HAP-1 (cell line): ENCODE measurements around the gene PDCL3.

Source experiments
- DNase-seq, 2 experiments: peaks; one replicate each; pipeline ENCODE4 v3.0.0-alpha.2; 2016 to 2020; ENCODE audit warnings: low spot score in 2 of 2
- H3K27me3 ChIP-seq: fragments of 250-450 bp; sonication (Bioruptor Pico); 2 replicates; pipeline ENCODE4 v1.5.1; 2020; ENCODE audit warnings: low read depth, mild to moderate bottlenecking, moderate library complexity
- H3K36me3 ChIP-seq: fragments of 250-450 bp; sonication (Bioruptor Pico); replicated peaks from 2 replicates; pipeline ENCODE4 v1.5.1; 2020; ENCODE audit warnings: mild to moderate bottlenecking
- H3K4me1 ChIP-seq: fragments of 250-450 bp; sonication (Bioruptor Pico); 2 replicates; pipeline ENCODE4 v1.5.1; 2020; ENCODE audit warnings: mild to moderate bottlenecking
- H3K4me3 ChIP-seq: fragments of 250-450 bp; sonication (Bioruptor Pico); 2 replicates; pipeline ENCODE4 v1.5.1; 2020; ENCODE audit warnings: mild to moderate bottlenecking, moderate library complexity
- H3K9me3 ChIP-seq: fragments of 250-450 bp; sonication (Bioruptor Pico); 2 replicates; pipeline ENCODE4 v1.5.1; 2020; ENCODE audit warnings: mild to moderate bottlenecking, moderate library complexity
- in situ Hi-C: fragments of 300-500 bp; cut with MboI; formaldehyde crosslinking; loops from 3 replicates; pipeline ENCODE4 v1.14.3; 2020; ENCODE audit warnings: low sequenced_read_pairs, inconsistent platforms, mixed read lengths

The PDCL3 gene

DNA sequence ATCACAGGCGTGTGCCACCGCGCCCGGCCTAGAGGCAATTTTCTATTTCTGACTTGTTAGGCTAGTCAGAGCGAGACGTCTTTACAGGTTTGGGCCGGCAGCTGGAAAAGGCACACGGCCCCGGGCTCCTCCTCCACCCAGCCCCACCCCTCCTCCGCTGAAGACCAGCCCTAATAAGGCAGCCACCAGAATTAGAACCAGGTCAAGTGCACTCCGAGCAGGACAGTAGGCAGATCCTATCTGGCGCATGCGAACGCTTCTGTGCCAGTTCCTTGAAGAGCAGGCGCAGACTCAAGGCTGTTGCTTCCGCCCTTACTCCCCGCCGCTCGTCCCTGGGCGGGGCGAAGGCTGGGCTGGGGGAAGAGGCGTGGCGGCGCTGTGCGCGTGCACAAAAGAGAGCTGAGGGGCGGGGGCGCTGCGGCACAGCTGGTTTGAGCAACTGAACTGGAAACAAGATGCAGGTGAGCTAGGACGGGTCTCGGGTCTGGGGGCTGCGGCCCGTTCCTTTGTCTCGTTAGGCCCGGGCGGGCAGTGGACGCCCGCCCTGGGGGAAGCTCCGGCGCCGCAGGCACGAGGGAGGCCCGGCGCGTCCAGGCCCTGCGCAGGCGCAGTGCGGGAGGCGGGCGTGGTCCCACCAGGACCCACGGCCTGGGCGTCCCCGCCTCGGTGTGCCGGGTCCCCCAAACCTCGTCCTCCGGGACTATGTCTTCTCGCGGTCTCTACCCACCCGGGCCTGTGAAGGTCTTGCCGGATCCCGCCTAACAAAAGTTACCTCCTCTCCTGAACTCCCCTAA is at the start of gene PDCL3:
PDCL3 (plus strand) TSS at position 381 of the 794 bp plus-strand sequence; CDS start at position 456, 75 bp downstream.
- H3K27me3 ChIP-seq = no peaks in the 10 kb centered on the region
- in situ Hi-C loops = loop anchor here (5.0 kb wide), 1 partner anchor 146 kb away; the partner anchor contains the start of gene CHST10
- peak; percentile 94 to 95 for DNase-seq
- peaks cover 4% of the 10 kb centered on the region for H3K4me1 ChIP-seq
- H3K9me3 ChIP-seq = no peaks in the 10 kb centered on the region
- 0 out of 2 replicates have a peak, but pooled peaks cover 3% of the 10 kb centered on the region for H3K36me3 ChIP-seq
- peak within 1 kb of the TSS; percentile 76 for H3K4me3 ChIP-seq

DNA sequence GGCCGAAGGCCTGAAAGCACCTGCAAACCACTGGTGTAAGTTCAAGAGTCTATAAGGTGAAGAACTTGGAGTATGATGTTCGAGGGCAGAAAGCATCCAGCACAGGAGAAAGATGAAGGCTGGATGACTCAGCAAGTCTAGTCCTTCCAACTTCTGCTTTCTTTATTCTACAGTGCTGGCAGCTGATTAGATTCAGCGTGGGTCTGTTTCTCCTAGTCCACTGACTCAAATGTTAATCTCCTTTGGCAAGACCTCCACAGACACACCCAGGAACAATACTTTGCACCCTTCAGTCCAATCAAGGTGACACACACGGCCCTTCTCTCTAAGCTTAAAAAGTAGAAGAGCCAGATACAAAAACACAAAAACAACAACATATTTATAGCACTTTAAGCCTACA is 49.1 kb upstream of the PDCL3 start:
- Histone ChIP-seq H3K27me3 (no peaks in the 10 kb centered on the region), H3K9me3 (no peaks in the 10 kb centered on the region), H3K36me3 (no peaks in the 10 kb centered on the region), H3K4me3 (no peak overlapping the region), H3K4me1 (no peaks in the 10 kb centered on the region)
- DNase-seq = no peak
- in situ Hi-C loops = no loop called here

DNA sequence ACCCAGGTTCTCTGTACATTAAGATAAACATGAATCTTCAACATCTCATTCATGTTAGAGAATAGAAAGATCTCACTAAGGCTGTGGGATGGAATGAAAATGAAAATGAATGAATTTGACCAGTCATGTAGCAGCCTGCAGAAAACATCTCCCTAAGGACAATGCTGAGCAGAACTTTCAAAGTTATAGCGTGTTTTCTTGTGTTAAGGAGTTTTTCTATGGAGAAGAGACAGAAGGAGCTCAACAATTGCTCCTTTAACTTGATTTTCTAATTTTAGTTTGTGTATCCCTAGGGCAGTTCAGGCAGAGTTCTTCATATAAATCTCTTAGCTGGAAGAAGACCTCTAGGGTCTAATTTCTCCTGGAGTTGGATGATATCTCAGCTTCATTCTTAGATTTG is 45.2 kb upstream of the PDCL3 start:
- Histone ChIP-seq H3K27me3 (no peaks in the 10 kb centered on the region), H3K36me3 (no peaks in the 10 kb centered on the region), H3K4me1 (no peaks in the 10 kb centered on the region), H3K9me3 (no peaks in the 10 kb centered on the region), H3K4me3 (no peak overlapping the region)
- in situ Hi-C loops = no loop called here
- no peak for DNase-seq

DNA sequence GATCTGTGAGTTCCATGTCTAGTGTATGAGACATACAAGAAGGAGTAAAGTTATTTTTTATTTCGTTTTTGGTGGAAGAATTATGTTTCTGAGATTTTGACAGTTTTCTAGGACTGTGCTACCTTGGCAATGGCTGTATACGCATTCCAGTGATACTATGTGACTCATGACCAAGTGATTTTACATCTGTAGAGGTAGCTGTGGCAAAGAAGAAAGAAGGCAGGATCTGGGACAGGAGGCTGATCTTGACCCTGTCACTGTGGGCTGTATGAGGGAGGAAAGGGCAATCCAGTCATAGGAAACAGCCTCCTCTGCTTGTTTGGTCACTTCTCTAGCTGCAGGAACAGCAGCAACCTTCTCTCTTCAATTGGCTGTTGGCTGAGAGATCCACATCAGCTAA is 44.0 kb upstream of the PDCL3 start:
- Histone ChIP-seq H3K4me3 (no peak overlapping the region), H3K9me3 (no peaks in the 10 kb centered on the region; the same call in 1 of the 2 replicates), H3K36me3 (no peaks in the 10 kb centered on the region), H3K4me1 (no peaks in the 10 kb centered on the region), H3K27me3 (no peaks in the 10 kb centered on the region)
- in situ Hi-C loops = no loop called here
- no peak for DNase-seq

DNA sequence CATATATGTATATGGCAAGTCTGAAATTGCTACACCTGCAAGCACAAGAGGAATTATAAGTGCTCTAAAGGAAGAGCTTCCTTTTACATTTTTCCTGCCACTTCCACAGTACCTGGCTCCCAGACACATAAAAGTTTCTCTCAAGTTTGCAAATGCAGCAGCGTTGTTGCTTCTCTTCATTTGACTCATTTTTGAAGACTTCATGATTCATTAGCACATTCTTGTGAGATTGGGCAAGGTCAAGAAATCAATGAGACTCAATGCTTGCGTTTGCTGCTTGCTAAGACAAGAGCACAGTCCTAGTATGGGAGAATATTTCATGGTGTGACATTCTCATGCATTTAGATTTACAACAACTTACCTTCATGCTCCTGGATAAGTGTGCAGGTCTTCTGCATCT is 42.6 kb upstream of the PDCL3 start:
- Histone ChIP-seq H3K36me3 (no peaks in the 10 kb centered on the region), H3K4me3 (no peak overlapping the region), H3K27me3 (no peaks in the 10 kb centered on the region), H3K9me3 (no peaks in the 10 kb centered on the region; the same call in 1 of the 2 replicates), H3K4me1 (no peaks in the 10 kb centered on the region)
- in situ Hi-C loops = no loop called here
- DNase-seq = no peak

DNA sequence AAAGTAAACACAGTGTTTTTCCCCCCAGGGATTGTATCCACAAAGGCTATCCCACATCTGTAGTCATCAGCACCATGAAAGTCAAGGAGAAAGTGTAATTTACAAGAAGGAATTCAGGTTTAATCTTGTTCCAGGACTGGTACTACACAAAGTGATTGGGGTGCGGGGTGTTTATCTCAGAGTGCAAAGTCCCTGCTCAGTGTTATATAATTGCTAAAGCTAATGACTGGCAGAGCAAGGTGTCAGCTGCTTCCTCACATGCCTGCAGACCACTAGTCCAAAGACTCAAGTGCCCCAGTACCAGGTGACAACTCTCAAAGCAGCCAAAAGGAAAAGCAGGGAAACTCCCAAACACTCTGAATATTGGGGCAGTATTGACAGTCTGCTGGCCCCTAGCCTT is 40.4 kb upstream of the PDCL3 start:
- Histone ChIP-seq H3K4me3 (no peak overlapping the region), H3K36me3 (no peaks in the 10 kb centered on the region), H3K9me3 (no peaks in the 10 kb centered on the region; the same call in 1 of the 2 replicates), H3K27me3 (no peaks in the 10 kb centered on the region), H3K4me1 (no peaks in the 10 kb centered on the region)
- no peak for DNase-seq
- in situ Hi-C loops = no loop called here

DNA sequence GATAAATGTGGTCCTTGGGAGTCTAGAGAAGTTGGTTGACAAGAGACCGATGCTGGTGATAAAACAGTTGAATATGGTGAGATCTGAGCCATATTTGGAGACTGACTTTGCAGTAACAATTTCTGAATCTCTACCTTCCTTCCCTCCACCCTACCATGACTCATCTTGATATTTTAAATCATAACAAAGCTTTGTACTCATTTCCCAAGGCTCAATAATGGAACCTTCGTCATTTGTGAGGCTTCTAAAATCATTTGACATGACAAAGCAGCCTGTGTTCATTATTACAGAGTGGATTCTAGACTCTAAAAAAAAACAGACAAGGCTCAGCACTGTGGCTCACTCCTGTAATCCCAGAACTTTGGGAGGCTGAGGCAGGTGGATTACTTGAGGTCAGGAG is 38.5 kb upstream of the PDCL3 start:
- Histone ChIP-seq H3K36me3 (no peaks in the 10 kb centered on the region), H3K4me1 (no peaks in the 10 kb centered on the region), H3K9me3 (no peaks in the 10 kb centered on the region; the same call in 1 of the 2 replicates), H3K4me3 (no peak overlapping the region), H3K27me3 (no peaks in the 10 kb centered on the region)
- in situ Hi-C loops = no loop called here
- DNase-seq = no peak

DNA sequence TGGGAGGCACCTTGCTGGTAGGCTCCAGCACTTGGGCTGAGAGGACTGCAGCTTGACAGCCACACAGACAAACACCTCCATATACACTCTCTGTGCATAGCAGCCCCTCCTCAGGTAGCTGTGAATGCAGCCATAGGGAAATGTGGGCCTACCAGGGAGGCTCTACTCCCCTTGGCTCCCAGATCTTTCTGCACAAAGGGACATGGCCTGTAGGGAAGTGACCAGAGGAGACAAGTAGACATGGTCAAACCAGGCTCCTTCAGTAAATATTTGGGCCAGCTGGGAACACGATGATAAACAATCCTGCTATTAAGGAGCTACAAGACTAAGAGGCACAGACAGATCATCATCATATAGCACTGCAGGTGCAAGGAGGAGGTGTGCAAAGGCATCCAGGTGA is 35.9 kb upstream of the PDCL3 start:
- no peak for DNase-seq
- H3K4me1 ChIP-seq = no peaks in the 10 kb centered on the region
- in situ Hi-C loops = no loop called here
- H3K36me3 ChIP-seq = no peaks in the 10 kb centered on the region
- no peaks in the 10 kb centered on the region for H3K27me3 ChIP-seq
- no peak overlapping the region for H3K4me3 ChIP-seq
- no peaks in the 10 kb centered on the region; the same call in 1 of the 2 replicates for H3K9me3 ChIP-seq

DNA sequence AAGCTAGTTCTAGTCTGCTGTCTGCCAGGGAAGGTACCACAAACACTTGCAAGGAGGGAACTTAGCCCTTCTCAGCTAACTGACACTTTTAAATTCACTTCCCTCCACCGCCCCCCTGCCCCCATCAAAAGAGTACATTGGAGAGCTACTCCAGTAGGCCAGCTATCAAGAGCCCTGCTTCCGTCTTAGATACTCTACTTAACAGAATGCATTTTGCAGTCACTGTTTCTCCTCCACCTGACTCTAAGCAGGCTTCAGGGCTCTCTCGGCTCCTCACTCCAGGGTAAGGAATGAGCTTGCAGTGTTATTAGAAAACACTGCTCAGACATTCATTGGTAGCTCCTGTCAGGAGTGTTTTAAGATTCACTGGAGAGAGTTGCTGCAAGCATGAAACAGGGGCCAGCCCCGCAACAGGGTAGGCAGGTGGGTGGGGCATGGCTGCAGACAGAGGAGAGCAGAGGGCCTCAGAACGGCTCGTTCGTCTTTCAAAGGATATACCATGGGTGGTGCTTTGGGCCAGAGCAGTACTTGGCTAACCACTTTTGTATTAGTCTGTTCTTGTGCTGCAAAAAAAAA is 35.3 kb upstream of the PDCL3 start:
- Histone ChIP-seq H3K27me3 (no peaks in the 10 kb centered on the region), H3K4me3 (no peak overlapping the region), H3K9me3 (no peaks in the 10 kb centered on the region; the same call in 1 of the 2 replicates), H3K36me3 (no peaks in the 10 kb centered on the region), H3K4me1 (no peaks in the 10 kb centered on the region)
- no peak for DNase-seq
- in situ Hi-C loops = no loop called here

DNA sequence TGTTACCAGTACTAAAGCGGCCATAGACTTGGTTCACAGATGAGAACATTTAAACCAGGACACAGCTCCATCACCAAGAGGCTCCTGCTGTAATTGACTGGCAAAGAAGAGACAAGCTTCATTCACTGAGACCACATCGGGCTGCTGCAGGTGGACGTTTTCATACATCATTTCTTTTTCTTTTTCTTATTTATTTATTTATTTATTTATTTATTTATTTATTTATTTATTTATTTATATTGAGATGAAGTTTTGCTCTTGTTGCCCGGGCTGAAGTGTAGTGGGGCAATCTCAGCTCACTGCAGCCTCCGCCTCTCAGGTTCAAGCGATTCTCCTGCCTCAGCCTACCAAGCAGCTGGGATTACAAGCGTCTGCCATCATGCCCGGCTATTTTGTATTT is 33.6 kb upstream of the PDCL3 start:
- in situ Hi-C loops = no loop called here
- no peak overlapping the region for H3K4me3 ChIP-seq
- H3K4me1 ChIP-seq = no peaks in the 10 kb centered on the region

DNA sequence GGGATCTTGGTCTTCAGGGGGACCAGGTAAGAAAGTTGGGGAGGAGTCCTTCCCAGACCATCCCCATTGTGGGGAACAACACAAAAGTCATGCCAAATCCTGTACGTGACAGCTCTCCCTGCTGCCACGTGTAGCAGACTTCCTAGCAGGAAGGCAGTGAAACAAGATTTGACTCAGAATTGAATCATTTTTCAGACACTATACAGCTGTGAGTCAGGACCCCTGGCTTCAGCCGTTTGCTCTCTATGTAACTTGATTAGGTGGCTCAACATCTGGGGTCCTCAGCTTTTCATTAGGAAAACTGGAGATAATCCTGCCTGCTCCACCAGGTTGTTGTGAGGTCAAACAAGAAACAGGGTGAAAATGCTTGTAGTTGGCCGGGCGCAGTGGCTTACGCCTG is 32.9 kb upstream of the PDCL3 start:
- H3K4me1 ChIP-seq = no peaks in the 10 kb centered on the region
- H3K36me3 ChIP-seq = no peaks in the 10 kb centered on the region
- no peaks in the 10 kb centered on the region for H3K27me3 ChIP-seq
- no peak for DNase-seq
- H3K4me3 ChIP-seq = no peak overlapping the region
- in situ Hi-C loops = no loop called here
- H3K9me3 ChIP-seq = no peaks in the 10 kb centered on the region

More for the DNA sequence above, 33.6 kb upstream of the PDCL3 start:
- H3K36me3 ChIP-seq = no peaks in the 10 kb centered on the region
- no peaks in the 10 kb centered on the region for H3K9me3 ChIP-seq
- DNase-seq = no peak
- H3K27me3 ChIP-seq = no peaks in the 10 kb centered on the region

DNA sequence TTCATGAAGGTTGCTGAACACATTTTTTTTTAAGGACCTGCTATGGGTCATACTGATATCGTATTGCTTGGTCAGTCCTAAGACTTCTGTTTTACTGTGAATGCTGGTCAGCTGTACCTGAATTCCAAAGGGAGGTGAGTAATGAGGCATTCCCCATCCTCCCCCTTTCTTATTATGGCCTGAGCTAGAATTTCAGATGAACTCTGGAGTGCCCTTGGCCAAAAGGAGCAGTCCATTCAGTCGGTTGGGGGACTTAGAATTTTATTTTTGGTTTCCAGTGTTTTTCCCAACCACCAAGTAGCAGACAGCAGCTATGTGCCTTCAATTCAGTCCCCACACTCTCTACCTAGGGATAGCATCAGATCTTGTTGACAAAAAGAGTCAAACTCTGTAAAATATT is 26.9 kb upstream of the PDCL3 start:
- no peaks in the 10 kb centered on the region for H3K27me3 ChIP-seq
- in situ Hi-C loops = no loop called here
- DNase-seq = no peak

DNA sequence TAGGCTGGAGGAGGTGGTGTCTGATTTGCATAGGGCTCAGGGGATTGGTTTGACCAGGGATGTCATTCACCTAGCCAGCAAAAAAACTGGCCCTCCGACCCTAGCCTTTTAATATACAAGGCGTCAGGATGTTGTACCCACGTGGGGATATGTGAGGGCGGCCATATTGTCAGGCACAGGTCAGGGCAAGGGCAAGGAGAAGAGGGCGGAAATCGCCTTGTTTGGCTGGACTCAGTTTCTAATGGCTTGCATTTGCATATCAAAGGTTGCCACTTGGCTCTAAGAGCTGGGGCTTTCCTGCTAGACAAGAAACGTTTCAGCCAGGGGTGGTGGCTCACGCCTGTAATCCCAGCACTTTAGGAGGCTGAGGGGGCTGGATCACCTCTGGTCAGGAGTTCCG is 24.9 kb upstream of the PDCL3 start:
- DNase-seq = peak in 1 of 2 experiments; percentile 19
- H3K36me3 ChIP-seq = no peaks in the 10 kb centered on the region
- no peaks in the 10 kb centered on the region for H3K4me1 ChIP-seq
- H3K9me3 ChIP-seq = no peaks in the 10 kb centered on the region
- in situ Hi-C loops = no loop called here
- H3K4me3 ChIP-seq = no peak overlapping the region
- H3K27me3 ChIP-seq = no peaks in the 10 kb centered on the region

More for the DNA sequence above, 26.9 kb upstream of the PDCL3 start:
- Histone ChIP-seq H3K4me3 (no peak overlapping the region), H3K36me3 (no peaks in the 10 kb centered on the region), H3K4me1 (no peaks in the 10 kb centered on the region), H3K9me3 (no peaks in the 10 kb centered on the region)

DNA sequence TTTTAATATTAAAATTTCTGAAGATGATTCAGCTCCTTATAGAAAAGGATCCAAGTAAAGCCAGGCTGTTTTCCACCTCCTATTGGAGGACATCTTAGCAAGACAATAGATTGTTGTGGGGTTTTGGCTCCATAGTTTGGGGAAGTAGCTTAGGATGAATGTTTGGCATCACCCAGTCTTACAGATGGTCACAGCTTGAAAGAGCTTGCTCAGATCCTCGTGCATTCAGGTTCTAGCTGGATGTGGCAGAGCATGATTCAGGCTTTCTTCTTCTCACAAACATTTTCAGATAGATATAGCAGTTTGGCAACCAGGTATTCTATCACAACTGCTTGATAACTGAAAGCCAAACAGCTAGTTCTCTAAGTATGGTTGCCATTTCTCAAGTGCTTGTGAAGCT is 23.6 kb upstream of the PDCL3 start:
- DNase-seq = no peak
- in situ Hi-C loops = no loop called here
- H3K9me3 ChIP-seq = no peaks in the 10 kb centered on the region

More for the DNA sequence above, 23.6 kb upstream of the PDCL3 start:
- no peaks in the 10 kb centered on the region for H3K36me3 ChIP-seq
- H3K4me1 ChIP-seq = no peaks in the 10 kb centered on the region
- H3K27me3 ChIP-seq = no peaks in the 10 kb centered on the region
- no peak overlapping the region for H3K4me3 ChIP-seq
